ENCODE results near the gene CMTM5. TPM values are rescaled to one million over a fixed set of nuclear protein-coding genes. Genes with fewer than 3 reads are reported as not detected.
A peak's percentile ranks its signal among the peaks of the same experiment; 100 is the strongest.

CMTM5 gene
- total RNA-seq, 1 donor from 2014 or later = 4.3 TPM

DNA sequence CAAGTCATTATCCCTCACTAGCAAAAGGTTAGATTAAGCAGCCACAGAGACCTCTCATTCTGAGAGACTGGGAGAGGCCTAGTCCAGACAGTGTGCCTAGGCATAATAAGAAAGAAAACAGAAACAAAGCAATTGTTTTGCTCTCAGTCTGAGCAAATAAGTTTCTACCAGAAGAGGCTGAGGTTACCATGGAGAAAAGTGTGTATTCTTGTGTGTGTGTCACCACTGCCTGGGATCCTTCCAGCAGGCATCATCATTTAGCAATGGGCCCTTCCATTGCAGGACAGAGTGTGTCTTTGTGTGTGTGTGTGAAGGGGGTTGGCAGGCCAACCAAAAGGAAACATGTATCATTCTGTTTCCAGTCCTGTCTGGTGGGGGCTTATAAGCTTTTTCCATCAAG is 15.5 kb upstream of the CMTM5 start:
- H3K27me3 Mint-ChIP-seq (ENCODE audit: insufficient read depth, low read depth) = peaks cover 9% of the 10 kb centered on the region
- no peak overlapping the region for H3K4me3 ChIP-seq
- peaks cover 3% of the 10 kb centered on the region for H3K36me3 ChIP-seq
- no peak overlapping the region for H3K9ac ChIP-seq
- H3K36me3 Mint-ChIP-seq = peaks cover 23% of the 10 kb centered on the region
- peak overlapping the region; percentile 10 for H3K4me2 ChIP-seq
- peaks cover 68% of the 10 kb centered on the region for H4K20me1 ChIP-seq (ENCODE audit: low read depth)
- no peaks in the 10 kb centered on the region for H3K9me3 Mint-ChIP-seq
- H3K4me1 Mint-ChIP-seq = peaks cover 36% of the 10 kb centered on the region
- H2AFZ ChIP-seq (replicated peaks) = no peak overlapping the region
- peaks cover 60% of the 10 kb centered on the region for H3F3A ChIP-seq (ENCODE audit: low read depth)
- H3K27ac Mint-ChIP-seq = no peak overlapping the region
- peaks cover 52% of the 10 kb centered on the region for H3K79me2 ChIP-seq (ENCODE audit: low read depth)
- H3K27me3 ChIP-seq = no peaks in the 10 kb centered on the region
- TF ChIP-seq, protein P1, sequence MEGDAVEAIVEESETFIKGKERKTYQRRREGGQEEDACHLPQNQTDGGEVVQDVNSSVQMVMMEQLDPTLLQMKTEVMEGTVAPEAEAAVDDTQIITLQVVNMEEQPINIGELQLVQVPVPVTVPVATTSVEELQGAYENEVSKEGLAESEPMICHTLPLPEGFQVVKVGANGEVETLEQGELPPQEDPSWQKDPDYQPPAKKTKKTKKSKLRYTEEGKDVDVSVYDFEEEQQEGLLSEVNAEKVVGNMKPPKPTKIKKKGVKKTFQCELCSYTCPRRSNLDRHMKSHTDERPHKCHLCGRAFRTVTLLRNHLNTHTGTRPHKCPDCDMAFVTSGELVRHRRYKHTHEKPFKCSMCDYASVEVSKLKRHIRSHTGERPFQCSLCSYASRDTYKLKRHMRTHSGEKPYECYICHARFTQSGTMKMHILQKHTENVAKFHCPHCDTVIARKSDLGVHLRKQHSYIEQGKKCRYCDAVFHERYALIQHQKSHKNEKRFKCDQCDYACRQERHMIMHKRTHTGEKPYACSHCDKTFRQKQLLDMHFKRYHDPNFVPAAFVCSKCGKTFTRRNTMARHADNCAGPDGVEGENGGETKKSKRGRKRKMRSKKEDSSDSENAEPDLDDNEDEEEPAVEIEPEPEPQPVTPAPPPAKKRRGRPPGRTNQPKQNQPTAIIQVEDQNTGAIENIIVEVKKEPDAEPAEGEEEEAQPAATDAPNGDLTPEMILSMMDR (IDR thresholded peaks at IDR 0.05) = no peak
- TF ChIP-seq EZH2 (IDR thresholded peaks at IDR 0.05) = no peak
- no peak for TF ChIP-seq EZH2phosphoT487 (IDR thresholded peaks at IDR 0.05)
- H3K4me3 Mint-ChIP-seq = no peak overlapping the region
- H3K9me3 ChIP-seq (ENCODE audit: low read depth) = no peaks in the 10 kb centered on the region
- no peak for DNase-seq (ENCODE audit: low spot score)
- H3K27ac ChIP-seq = peak overlapping the region; percentile 7
- H3K4me1 ChIP-seq = peaks cover 19% of the 10 kb centered on the region

DNA sequence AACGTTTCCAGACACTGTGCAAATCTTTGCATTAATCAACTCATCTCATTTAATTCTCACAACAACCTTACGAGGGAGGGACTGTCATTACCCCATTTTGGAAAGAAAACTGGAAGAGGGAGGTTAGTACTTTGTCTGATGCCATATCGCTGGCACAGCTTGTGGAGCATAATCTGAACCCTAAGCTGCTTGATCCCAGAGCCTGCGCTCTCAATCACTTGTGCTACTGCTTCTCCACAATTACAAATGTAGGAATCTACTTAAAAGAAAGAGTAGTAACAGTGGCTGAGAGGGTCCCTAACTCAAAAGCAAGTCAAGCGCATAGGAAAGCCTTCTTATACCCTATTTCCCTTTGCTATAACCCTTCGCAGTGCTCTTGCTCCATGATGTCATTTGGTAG is 15.1 kb upstream of the CMTM5 start:
- Histone ChIP-seq H3K4me3 (no peak overlapping the region), H3K27me3 (no peaks in the 10 kb centered on the region), H3K9ac (no peak overlapping the region), H3K27ac (no peak overlapping the region), H3K36me3 (peaks cover 3% of the 10 kb centered on the region), H3K9me3 (ENCODE audit: low read depth) (no peaks in the 10 kb centered on the region), H3F3A (ENCODE audit: low read depth) (peaks cover 60% of the 10 kb centered on the region), H2AFZ (replicated peaks) (no peak overlapping the region), H4K20me1 (ENCODE audit: low read depth) (peaks cover 65% of the 10 kb centered on the region), H3K4me1 (peaks cover 21% of the 10 kb centered on the region), H3K4me2 (peak overlapping the region; percentile 10), H3K79me2 (ENCODE audit: low read depth) (peaks cover 52% of the 10 kb centered on the region)
- TF ChIP-seq, protein P1 (IDR thresholded peaks at IDR 0.05) = no peak
- TF ChIP-seq EZH2 (IDR thresholded peaks at IDR 0.05) = no peak
- no peak for TF ChIP-seq EZH2phosphoT487 (IDR thresholded peaks at IDR 0.05)
- Mint-ChIP-seq H3K4me1 (peaks cover 39% of the 10 kb centered on the region), H3K9me3 (no peaks in the 10 kb centered on the region), H3K27ac (no peak overlapping the region), H3K36me3 (peaks cover 23% of the 10 kb centered on the region), H3K4me3 (peak overlapping the region; percentile 35), H3K27me3 (ENCODE audit: insufficient read depth, low read depth) (peaks cover 9% of the 10 kb centered on the region)
- no peak for DNase-seq (ENCODE audit: low spot score)

DNA sequence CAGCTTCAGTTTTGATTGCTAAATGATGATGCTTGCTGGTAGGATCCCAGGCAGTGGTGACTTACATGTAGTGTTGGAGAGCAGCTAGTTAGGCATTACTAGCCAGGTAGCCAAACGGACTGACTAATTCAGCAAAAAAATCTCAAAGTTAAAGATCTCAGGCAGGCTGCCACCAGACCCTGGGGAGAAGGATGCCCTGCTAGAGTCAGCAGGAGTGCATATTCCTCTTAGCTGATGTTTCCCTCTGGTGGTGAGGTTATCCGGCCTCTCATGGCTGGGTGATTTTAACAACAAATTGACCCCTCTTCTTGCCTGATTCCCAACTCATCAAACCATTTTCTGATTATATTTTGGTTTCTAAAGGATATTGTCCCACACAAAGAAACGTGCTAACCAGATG is 14.6 kb upstream of the CMTM5 start:
- Histone ChIP-seq H3K9me3 (ENCODE audit: low read depth) (no peaks in the 10 kb centered on the region), H4K20me1 (ENCODE audit: low read depth) (peaks cover 65% of the 10 kb centered on the region), H2AFZ (replicated peaks) (no peak overlapping the region), H3F3A (ENCODE audit: low read depth) (peaks cover 60% of the 10 kb centered on the region), H3K4me3 (no peak overlapping the region), H3K27ac (no peak overlapping the region), H3K4me1 (peaks cover 26% of the 10 kb centered on the region), H3K27me3 (no peaks in the 10 kb centered on the region), H3K36me3 (peaks cover 3% of the 10 kb centered on the region), H3K4me2 (peak overlapping the region; percentile 10), H3K79me2 (ENCODE audit: low read depth) (peaks cover 52% of the 10 kb centered on the region), H3K9ac (no peak overlapping the region)
- TF ChIP-seq EZH2phosphoT487 (IDR thresholded peaks at IDR 0.05) (no peak), EZH2 (IDR thresholded peaks at IDR 0.05) (no peak)
- TF ChIP-seq, protein P1 (IDR thresholded peaks at IDR 0.05) = peak; percentile 25
- Mint-ChIP-seq H3K27me3 (ENCODE audit: insufficient read depth, low read depth) (peaks cover 11% of the 10 kb centered on the region), H3K27ac (peak overlapping the region; percentile 50), H3K4me1 (peaks cover 43% of the 10 kb centered on the region), H3K36me3 (peaks cover 23% of the 10 kb centered on the region), H3K4me3 (peak overlapping the region; percentile 35), H3K9me3 (no peaks in the 10 kb centered on the region)
- DNase-seq (ENCODE audit: low spot score) = no peak
